SK-N-DZ (cell line): ENCODE data around the gene SORBS2.
A peak's percentile ranks its signal among the peaks of the same experiment; 100 is the strongest.
"Not testable (repeated sequence)": the region's sequence is repeated elsewhere in the genome, so short reads cannot be mapped to it uniquely, and the experiment has no call there.

Experiments
- DNase-seq: peaks from one replicate; pipeline ENCODE4 v3.0.0-alpha.2; 2015; ENCODE audit warnings: low spot score

SORBS2 gene

GRCh38 chr4:185716577-185717376, 95.2 kb downstream of the SORBS2 start:
- no peak for DNase-seq

- DNase-seq: no peak
Observed at GRCh38 chr4:185716141-185716551, 95.8 kb downstream of the SORBS2 start.

GRCh38 chr4:185714524-185714923, 97.5 kb downstream of the SORBS2 start:
- not testable (repeated sequence) for DNase-seq

GRCh38 chr4:185713731-185714130, 98.3 kb downstream of the SORBS2 start:
- DNase-seq: no peak

GRCh38 chr4:185713272-185713671, 98.7 kb downstream of the SORBS2 start:
- DNase-seq: no peak

GRCh38 chr4:185712350-185713024, 99.5 kb downstream of the SORBS2 start:
- no peak for DNase-seq

- no peak for DNase-seq
Observed at GRCh38 chr4:185711726-185712125, 100.3 kb downstream of the SORBS2 start.

- no peak for DNase-seq
Observed at GRCh38 chr4:185710487-185710995, 101.5 kb downstream of the SORBS2 start.

- DNase-seq: no peak
Observed at GRCh38 chr4:185709802-185710486, 102.0 kb downstream of the SORBS2 start.

- no peak for DNase-seq
Observed at GRCh38 chr4:185708348-185708747, 103.6 kb downstream of the SORBS2 start.

- DNase-seq: not testable (repeated sequence)
Observed at GRCh38 chr4:185707622-185708021, 104.4 kb downstream of the SORBS2 start.

GRCh38 chr4:185702147-185702663, 109.8 kb downstream of the SORBS2 start:
- DNase-seq: no peak

- no peak for DNase-seq
Observed at GRCh38 chr4:185700630-185701029, 111.4 kb downstream of the SORBS2 start.

GRCh38 chr4:185700048-185700447, 111.9 kb downstream of the SORBS2 start:
- DNase-seq: peak; percentile 75

- peak; percentile 55 for DNase-seq
Observed at GRCh38 chr4:185697488-185697887, 114.5 kb downstream of the SORBS2 start.

- DNase-seq: no peak
Observed at GRCh38 chr4:185695743-185696142, 116.3 kb downstream of the SORBS2 start.

- no peak for DNase-seq
Observed at GRCh38 chr4:185693548-185694215, 118.3 kb downstream of the SORBS2 start.

- no peak for DNase-seq
Observed at GRCh38 chr4:185689407-185689806, 122.6 kb downstream of the SORBS2 start.

GRCh38 chr4:185685804-185686203, 126.2 kb downstream of the SORBS2 start:
- DNase-seq: no peak

GRCh38 chr4:185683896-185684295, 128.1 kb downstream of the SORBS2 start:
- no peak for DNase-seq

GRCh38 chr4:185683222-185683621, 128.8 kb downstream of the SORBS2 start:
- DNase-seq: no peak
